K562 (cell line): ENCODE measurements around the gene AGFG1.

Experiments
- ADNP ChIP-seq: fragments of 200-800 bp; sonication (Bioruptor generic); IDR thresholded peaks from 2 replicates; pipeline ENCODE4 v1.6.1; 2016; ENCODE audit warnings: missing genetic modification characterization, missing compliant biosample characterization
- CHD2 ChIP-seq: IDR thresholded peaks from 2 replicates; pipeline ENCODE4 v1.6.1; 2011; ENCODE audit warnings: low read depth, low read length
- GABPA ChIP-seq: fragments of 200-800 bp; sonication (Bioruptor generic); conservative IDR thresholded peaks from 2 replicates; pipeline ENCODE4 v1.6.1; 2016; ENCODE audit warnings: low read depth, missing genetic modification characterization, missing compliant biosample characterization
- GTF2F1 ChIP-seq: IDR thresholded peaks from 2 replicates; pipeline ENCODE4 v1.6.1; 2011; ENCODE audit warnings: low read depth, low read length, improper control_type of control experiment
- KAT7 ChIP-seq: sonication (generic); formaldehyde crosslinking; IDR thresholded peaks from 2 replicates; pipeline ENCODE4 v1.8.0; 2022; ENCODE audit warnings: missing genetic modification reagents, mild to moderate bottlenecking, borderline replicate concordance
- MED1 ChIP-seq: sonication (generic); formaldehyde crosslinking; IDR thresholded peaks from 2 replicates; pipeline ENCODE4 v1.8.1; 2023; ENCODE audit warnings: missing genetic modification reagents, borderline replicate concordance
- NRF1 ChIP-seq, 2 experiments: fragments of 450-650 bp; IDR thresholded peaks in 1 of 2; conservative IDR thresholded peaks in 1 of 2; 2 replicates each; pipeline ENCODE4 v1.6.1; 2014; ENCODE audit warnings: mild to moderate bottlenecking in 2 of 2
- POLR2AphosphoS5 ChIP-seq: IDR thresholded peaks from 2 replicates; pipeline ENCODE4 v1.6.1; 2011; ENCODE audit warnings: mild to moderate bottlenecking, low read depth, low read length, moderate library complexity; ENCODE audit not compliant: control insufficient read depth, insufficient read depth
- POU5F1 ChIP-seq: fragments of 150-350 bp; IDR thresholded peaks from 2 replicates; pipeline ENCODE4 v1.6.1; 2014; ENCODE audit warnings: borderline replicate concordance, low read length, low read depth, mild to moderate bottlenecking; ENCODE audit not compliant: partially characterized antibody
- REST ChIP-seq, 2 experiments: fragments of 450-650 bp; formaldehyde crosslinking in 1 of 2; IDR thresholded peaks; 2 replicates each; pipeline versions ENCODE4 v1.4.0 to v1.6.1; 2014 to 2020; ENCODE audit warnings: mild to moderate bottlenecking in 2 of 2, borderline replicate concordance in 1 of 2, low read depth in 1 of 2
- ZNF431 ChIP-seq: sonication (generic); formaldehyde crosslinking; IDR thresholded peaks from 2 replicates; pipeline ENCODE4 v1.8.0; 2022; ENCODE audit warnings: mild to moderate bottlenecking, missing genetic modification reagents
- ZNF444 ChIP-seq: fragments of 250-450 bp; sonication (Bioruptor Pico); IDR thresholded peaks from 2 replicates; pipeline ENCODE4 v1.4.0; 2020; ENCODE audit warnings: mild to moderate bottlenecking, moderate library complexity
- ZNF740 ChIP-seq, 3 experiments: fragments of 200-800 bp in 1 of 3; sonication (Bioruptor generic) in 1 of 3; sonication (generic) in 1 of 3; formaldehyde crosslinking in 1 of 3; IDR thresholded peaks; 2 replicates each; pipeline versions ENCODE4 v1.6.1 to v1.8.0; 2016 to 2022; ENCODE audit warnings: mild to moderate bottlenecking in 2 of 3, missing compliant biosample characterization in 2 of 3, missing genetic modification characterization in 2 of 3, missing genetic modification reagents in 1 of 3
- TF ChIP-seq, protein P1 (sequence below), 3 experiments: IDR thresholded peaks in 2 of 3; conservative IDR thresholded peaks in 1 of 3; 2 replicates each; pipeline ENCODE4 v1.5.1; 2011 to 2012; ENCODE audit warnings: low read length in 3 of 3, mild to moderate bottlenecking in 3 of 3, control low read depth in 2 of 3, improper control_type of control experiment in 1 of 3, inconsistent platforms in 1 of 3, low read depth in 1 of 3, mixed read lengths in 1 of 3, moderate library complexity in 1 of 3; ENCODE audit not compliant: insufficient read depth in 2 of 3

DNA sequence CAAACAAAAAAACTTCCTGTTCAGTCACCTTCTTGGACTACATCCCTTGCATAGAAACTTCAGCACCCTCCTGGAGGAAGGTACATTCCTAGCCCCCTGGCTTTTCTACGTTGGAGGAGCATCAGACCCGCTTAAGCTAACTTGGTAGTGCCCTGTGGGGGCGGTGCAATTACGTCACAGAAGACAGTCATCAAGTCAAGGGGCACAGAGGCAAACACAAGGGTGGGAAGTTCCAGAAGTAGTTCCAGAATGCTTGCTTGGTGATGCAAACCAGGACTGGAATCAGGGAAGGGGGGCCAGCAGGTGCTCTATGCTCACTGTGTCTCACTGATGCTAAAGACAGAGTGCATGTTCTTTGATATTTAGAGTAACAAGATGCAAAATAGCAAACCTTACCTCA, 15.2 kb upstream of the AGFG1 start:
- TF ChIP-seq ZNF740 (CRISPR knock-in tag; IDR thresholded peaks at IDR 0.05) (no peak), ZNF740 (tag; IDR thresholded peaks at IDR 0.05) (no peak), CHD2 (no peak), GTF2F1 (no peak), POLR2AphosphoS5 (no peak), ZNF431 (CRISPR knock-in tag) (no peak), MED1 (CRISPR knock-in tag) (no peak), KAT7 (CRISPR knock-in tag) (no peak), REST (IDR thresholded peaks at IDR 0.05; ENCODE audit: borderline replicate concordance) (no peak), REST (CRISPR knock-in tag; IDR thresholded peaks at IDR 0.05; ENCODE audit: low read depth) (no peak), POU5F1 (no peak), ADNP (tag) (no peak), GABPA (tag) (no peak), NRF1 (conservative IDR thresholded peaks at IDR 0.05 in 1 of 2, IDR thresholded peaks at IDR 0.05 in 1 of 2) (no peak), ZNF444 (CRISPR knock-in tag) (no peak)
- TF ChIP-seq, protein P1, sequence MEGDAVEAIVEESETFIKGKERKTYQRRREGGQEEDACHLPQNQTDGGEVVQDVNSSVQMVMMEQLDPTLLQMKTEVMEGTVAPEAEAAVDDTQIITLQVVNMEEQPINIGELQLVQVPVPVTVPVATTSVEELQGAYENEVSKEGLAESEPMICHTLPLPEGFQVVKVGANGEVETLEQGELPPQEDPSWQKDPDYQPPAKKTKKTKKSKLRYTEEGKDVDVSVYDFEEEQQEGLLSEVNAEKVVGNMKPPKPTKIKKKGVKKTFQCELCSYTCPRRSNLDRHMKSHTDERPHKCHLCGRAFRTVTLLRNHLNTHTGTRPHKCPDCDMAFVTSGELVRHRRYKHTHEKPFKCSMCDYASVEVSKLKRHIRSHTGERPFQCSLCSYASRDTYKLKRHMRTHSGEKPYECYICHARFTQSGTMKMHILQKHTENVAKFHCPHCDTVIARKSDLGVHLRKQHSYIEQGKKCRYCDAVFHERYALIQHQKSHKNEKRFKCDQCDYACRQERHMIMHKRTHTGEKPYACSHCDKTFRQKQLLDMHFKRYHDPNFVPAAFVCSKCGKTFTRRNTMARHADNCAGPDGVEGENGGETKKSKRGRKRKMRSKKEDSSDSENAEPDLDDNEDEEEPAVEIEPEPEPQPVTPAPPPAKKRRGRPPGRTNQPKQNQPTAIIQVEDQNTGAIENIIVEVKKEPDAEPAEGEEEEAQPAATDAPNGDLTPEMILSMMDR (IDR thresholded peaks at IDR 0.05 in 2 of 3, conservative IDR thresholded peaks at IDR 0.05 in 1 of 3; ENCODE audit: insufficient read depth in 2 of 3, low read depth in 1 of 3, low read length in 3 of 3) = no peak
